Measurements from ENCODE around the gene EYA2. TPM values are rescaled to one million over a fixed set of nuclear protein-coding genes. Genes with fewer than 3 reads are reported as not detected.

EYA2 gene
- total and polyA plus RNA-seq, 4 donors = 1.6 to 4.4 (median 2.1) TPM

DNA sequence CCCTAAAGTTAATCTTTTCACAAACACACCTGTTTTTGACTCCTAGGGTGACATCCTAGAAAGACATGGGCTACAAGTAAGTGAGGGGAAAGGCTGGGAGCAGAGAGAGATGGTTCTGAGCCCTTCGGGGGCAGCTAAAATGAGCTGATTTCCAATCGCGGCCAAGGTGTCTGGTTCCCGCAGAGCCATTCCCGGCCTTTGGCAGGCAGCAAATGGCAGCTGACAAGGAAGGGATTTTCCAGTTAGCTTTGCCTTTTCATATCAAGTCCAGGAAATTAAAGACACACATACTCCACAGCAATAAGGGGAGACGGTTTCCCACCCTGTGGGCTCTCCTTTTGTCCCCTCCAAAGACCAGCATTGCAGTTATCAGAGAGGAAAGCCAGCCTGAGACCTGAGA is 233.4 kb downstream of the EYA2 start:
- Histone ChIP-seq H3K36me3 (ENCODE audit: control insufficient read depth in 4 of 4, insufficient read depth in 4 of 4, low read length in 4 of 4) (no peaks in the 10 kb centered on the region), H3K4me1 (ENCODE audit: control insufficient read depth in 5 of 5, insufficient read depth in 5 of 5, low read length in 5 of 5) (peaks cover 0 to 24% (median 2%) of the 10 kb centered on the region in 5 donors), H3K9me3 (ENCODE audit: control insufficient read depth in 4 of 4, insufficient read depth in 3 of 4, low read length in 3 of 4) (peaks cover 0 to 4% (median 0%) of the 10 kb centered on the region in 4 donors), H3K27me3 (ENCODE audit: control insufficient read depth in 3 of 3, insufficient read depth in 3 of 3, low read length in 2 of 3) (peaks cover 0 to 4% (median 2%) of the 10 kb centered on the region in 3 donors), H3K27ac (ENCODE audit: low read depth in 1 of 2, low read length in 1 of 2) (no peak overlapping the region), H3K4me3 (no peak overlapping the region), H3K9ac (ENCODE audit: insufficient read depth in 1 of 2, low read length in 2 of 2) (no peak overlapping the region)
- WGBS, 2 donors = 45 to 62% methylated on average over 6 of the region's 6 CpGs
- TF ChIP-seq CTCF (IDR thresholded peaks at IDR 0.05; ENCODE audit: control extremely low read depth, extremely low read depth) = no peak
- ATAC-seq (ENCODE audit: insufficient read depth, low FRiP score) (no peak), DNase-seq (peak; percentile 36 to 65 (median 64))

- H3K4me3 ChIP-seq = no peak overlapping the region
- peaks cover 0 to 4% (median 0%) of the 10 kb centered on the region in 4 donors for H3K9me3 ChIP-seq (ENCODE audit: control insufficient read depth in 4 of 4, insufficient read depth in 3 of 4, low read length in 3 of 4)
- DNase-seq = no peak
- no peak for TF ChIP-seq CTCF (IDR thresholded peaks at IDR 0.05; ENCODE audit: control extremely low read depth, extremely low read depth)
- 78 to 94% methylated on average over 1 of the region's 1 CpG for WGBS, 2 donors
- H3K4me1 ChIP-seq (ENCODE audit: control insufficient read depth in 5 of 5, insufficient read depth in 5 of 5, low read length in 5 of 5) = peaks cover 0 to 37% (median 2%) of the 10 kb centered on the region in 5 donors
- no peak for ATAC-seq (ENCODE audit: insufficient read depth, low FRiP score)
- peaks cover 0 to 4% (median 2%) of the 10 kb centered on the region in 3 donors for H3K27me3 ChIP-seq (ENCODE audit: control insufficient read depth in 3 of 3, insufficient read depth in 3 of 3, low read length in 2 of 3)
- H3K9ac ChIP-seq (ENCODE audit: insufficient read depth in 1 of 2, low read length in 2 of 2) = no peak overlapping the region
- no peak overlapping the region for H3K27ac ChIP-seq (ENCODE audit: low read depth in 1 of 2, low read length in 1 of 2)
- H3K36me3 ChIP-seq (ENCODE audit: control insufficient read depth in 4 of 4, insufficient read depth in 4 of 4, low read length in 4 of 4) = no peaks in the 10 kb centered on the region
Observed at GRCh38 chr20:47129306-47129705, 234.7 kb downstream of the EYA2 start.

GRCh38 chr20:47133809-47134456 is 239.3 kb downstream of the EYA2 start:
- no peak for ATAC-seq (ENCODE audit: insufficient read depth, low FRiP score)
- no peak for TF ChIP-seq CTCF (IDR thresholded peaks at IDR 0.05; ENCODE audit: control extremely low read depth, extremely low read depth)
- no peak overlapping the region for H3K9ac ChIP-seq (ENCODE audit: insufficient read depth in 1 of 2, low read length in 2 of 2)
- H3K36me3 ChIP-seq (ENCODE audit: control insufficient read depth in 4 of 4, insufficient read depth in 4 of 4, low read length in 4 of 4) = no peaks in the 10 kb centered on the region
- H3K4me1 ChIP-seq (ENCODE audit: control insufficient read depth in 5 of 5, insufficient read depth in 5 of 5, low read length in 5 of 5) = peaks cover 0 to 20% (median 0%) of the 10 kb centered on the region in 5 donors
- H3K27me3 ChIP-seq (ENCODE audit: control insufficient read depth in 3 of 3, insufficient read depth in 3 of 3, low read length in 2 of 3) = peaks cover 0 to 2% (median 0%) of the 10 kb centered on the region in 3 donors
- DNase-seq = peak; percentile 75 to 87 (median 86)
- 82 to 94% methylated on average over 3 of the region's 3 CpGs for WGBS, 2 donors
- H3K9me3 ChIP-seq (ENCODE audit: control insufficient read depth in 4 of 4, insufficient read depth in 3 of 4, low read length in 3 of 4) = peaks cover 0 to 4% (median 0%) of the 10 kb centered on the region in 4 donors
- H3K4me3 ChIP-seq = no peak overlapping the region
- no peak overlapping the region for H3K27ac ChIP-seq (ENCODE audit: low read depth in 1 of 2, low read length in 1 of 2)
